SJCRH30 (cell line): ENCODE results near the gene REPS2. TPM values are rescaled to one million over a fixed set of nuclear protein-coding genes. Genes with fewer than 3 reads are reported as not detected.

Experiments
- DNase-seq, 2 experiments: peaks; one replicate each; pipeline ENCODE4 v3.0.0-alpha.2; 2015 to 2020
- H3K27ac ChIP-seq: fragments of 250-450 bp; sonication (Bioruptor Pico); 2 replicates; pipeline ENCODE4 v1.5.1; 2020; ENCODE audit warnings: mild to moderate bottlenecking, moderate library complexity
- H3K27me3 ChIP-seq: fragments of 250-450 bp; sonication (Bioruptor Pico); 2 replicates; pipeline ENCODE4 v1.5.1; 2020; ENCODE audit warnings: mild to moderate bottlenecking, moderate library complexity
- H3K36me3 ChIP-seq: fragments of 250-450 bp; sonication (Bioruptor Pico); 2 replicates; pipeline ENCODE4 v1.5.1; 2020; ENCODE audit warnings: mild to moderate bottlenecking, moderate library complexity
- H3K4me1 ChIP-seq: fragments of 250-450 bp; sonication (Bioruptor Pico); 2 replicates; pipeline ENCODE4 v1.5.1; 2020; ENCODE audit warnings: mild to moderate bottlenecking, moderate library complexity
- H3K4me3 ChIP-seq: fragments of 250-450 bp; sonication (Bioruptor Pico); 2 replicates; pipeline ENCODE4 v1.5.1; 2020; ENCODE audit warnings: mild to moderate bottlenecking, moderate library complexity
- H3K9me3 ChIP-seq: fragments of 250-450 bp; sonication (Bioruptor Pico); replicated peaks from 2 replicates; pipeline ENCODE4 v1.5.1; 2020; ENCODE audit warnings: mild to moderate bottlenecking, moderate library complexity
- total RNA-seq: library from RNA; depleted of rRNA; stranded (reverse); fragments of >200 nt; shearing (Covaris generic); gene quantifications from 2 replicates; pipeline ENCODE4 v1.2.3, GENCODE V29; 2014

The REPS2 gene
- total RNA-seq, 1 experiment from 2014 or later, result 1.7 TPM

DNA sequence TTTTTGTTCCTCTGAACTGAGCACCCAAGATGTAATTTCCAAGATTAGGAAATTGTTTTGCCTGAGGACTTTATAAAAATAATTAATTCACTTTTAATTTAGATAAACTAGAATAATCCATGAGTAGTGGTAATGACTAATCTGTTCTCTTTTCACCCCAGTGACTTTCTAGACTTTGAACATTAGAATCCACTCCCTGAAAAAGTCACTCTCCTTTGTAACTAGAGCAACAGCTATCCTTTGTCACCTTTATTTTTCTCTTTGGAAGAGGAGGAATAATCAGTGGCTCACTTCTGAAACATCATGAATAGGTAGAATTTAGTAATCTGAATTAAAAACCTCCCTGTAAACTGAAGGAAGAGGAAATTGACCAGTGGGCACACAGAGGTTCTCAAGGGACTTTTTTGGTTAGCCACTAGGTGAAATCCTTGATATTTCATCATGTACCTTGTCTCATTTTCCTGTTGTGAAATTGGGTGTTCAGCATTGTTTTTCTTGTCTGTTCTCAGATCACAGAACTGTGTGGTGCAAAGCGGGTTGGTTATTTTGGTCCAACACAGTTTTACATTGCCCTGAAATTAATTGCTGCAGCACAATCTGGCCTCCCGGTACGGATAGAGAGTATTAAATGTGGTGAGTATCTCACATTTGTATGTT is 59.4 kb downstream of the REPS2 start:
- Histone ChIP-seq H3K36me3 (no peaks in the 10 kb centered on the region), H3K4me1 (peaks cover 3% of the 10 kb centered on the region), H3K4me3 (no peak overlapping the region), H3K27ac (no peak overlapping the region), H3K27me3 (no peaks in the 10 kb centered on the region), H3K9me3 (no peaks in the 10 kb centered on the region)
- no peak for DNase-seq

DNA sequence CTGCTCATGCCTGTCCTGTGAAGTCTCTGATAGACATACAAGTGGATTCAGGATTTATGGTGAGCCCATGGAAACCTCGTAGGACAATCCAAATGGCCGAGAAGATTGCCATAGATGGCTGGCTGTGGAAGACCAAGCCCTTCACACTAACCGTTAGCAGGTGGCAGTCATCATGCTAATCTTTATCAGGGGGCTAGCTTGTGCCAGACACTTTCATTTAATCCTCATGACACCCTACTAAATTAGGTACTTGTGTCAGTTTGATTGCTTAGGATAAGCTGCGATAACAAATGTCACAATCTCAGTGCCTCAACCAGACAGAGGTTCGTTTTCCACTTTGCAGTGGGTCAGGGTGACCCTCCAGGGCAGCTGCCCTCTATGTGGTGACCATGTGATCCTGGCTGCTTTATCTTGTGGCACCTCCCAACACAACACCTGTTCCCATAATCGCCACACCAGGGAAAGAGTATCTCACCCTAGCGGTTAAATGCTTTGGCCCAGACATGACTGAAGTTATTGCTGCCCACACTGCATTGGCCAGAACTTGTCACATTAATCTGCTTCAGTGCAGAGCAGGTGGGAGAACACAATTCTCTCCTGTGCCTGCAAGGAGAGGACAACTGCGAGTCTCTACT is 60.8 kb downstream of the REPS2 start:
- H3K36me3 ChIP-seq, result no peaks in the 10 kb centered on the region
- H3K9me3 ChIP-seq, result no peaks in the 10 kb centered on the region
- H3K4me3 ChIP-seq, result no peak overlapping the region
- H3K27ac ChIP-seq, result no peak overlapping the region
- H3K27me3 ChIP-seq, result 0 out of 2 replicates have a peak, but pooled peaks cover 3% of the 10 kb centered on the region
- DNase-seq, result peak; percentile 49 to 82
- peaks cover 3% of the 10 kb centered on the region for H3K4me1 ChIP-seq

DNA sequence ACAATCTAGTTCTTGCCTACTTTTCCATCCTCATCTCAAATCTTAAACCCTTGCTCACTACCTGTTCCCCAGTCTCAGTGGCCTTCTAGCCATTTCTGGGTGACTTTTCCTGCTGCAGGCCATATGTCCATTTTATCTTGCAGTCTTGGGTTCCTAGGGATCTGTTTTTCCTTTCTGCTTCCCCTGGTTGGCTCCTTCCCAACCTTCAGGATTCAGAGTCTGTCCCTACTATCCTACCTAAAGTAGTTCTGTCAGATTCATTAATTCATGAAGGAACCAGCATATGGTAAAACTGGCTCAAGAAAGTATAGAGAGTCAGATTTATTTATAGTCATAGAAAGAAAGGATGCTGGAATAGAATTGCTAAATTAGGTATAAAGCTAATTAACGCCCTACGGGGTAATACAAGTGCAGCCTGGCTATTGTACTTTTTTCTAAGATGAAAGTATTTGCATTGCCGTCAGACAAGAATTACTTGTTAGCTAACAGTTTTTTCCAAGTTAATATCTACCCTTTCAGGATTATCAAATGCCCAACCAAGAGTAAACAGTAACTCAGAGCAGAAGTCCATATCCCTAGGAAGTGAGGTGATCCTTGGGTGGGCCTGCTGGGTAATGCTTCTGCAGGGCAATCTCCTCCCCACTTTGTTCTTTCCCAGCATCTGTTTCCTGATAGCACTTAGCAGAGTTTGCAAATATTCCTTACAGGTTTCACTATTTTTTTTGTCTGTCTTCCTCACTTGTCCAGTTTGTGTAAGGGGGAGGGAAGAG is 63.6 kb downstream of the REPS2 start:
- H3K27me3 ChIP-seq, result peaks cover 3% of the 10 kb centered on the region; the same call in 1 of the 2 replicates
- no peak for DNase-seq
- no peaks in the 10 kb centered on the region for H3K9me3 ChIP-seq
- H3K4me3 ChIP-seq, result no peak overlapping the region
- H3K4me1 ChIP-seq, result peaks cover 3% of the 10 kb centered on the region
- no peak overlapping the region for H3K27ac ChIP-seq
- H3K36me3 ChIP-seq, result no peaks in the 10 kb centered on the region

DNA sequence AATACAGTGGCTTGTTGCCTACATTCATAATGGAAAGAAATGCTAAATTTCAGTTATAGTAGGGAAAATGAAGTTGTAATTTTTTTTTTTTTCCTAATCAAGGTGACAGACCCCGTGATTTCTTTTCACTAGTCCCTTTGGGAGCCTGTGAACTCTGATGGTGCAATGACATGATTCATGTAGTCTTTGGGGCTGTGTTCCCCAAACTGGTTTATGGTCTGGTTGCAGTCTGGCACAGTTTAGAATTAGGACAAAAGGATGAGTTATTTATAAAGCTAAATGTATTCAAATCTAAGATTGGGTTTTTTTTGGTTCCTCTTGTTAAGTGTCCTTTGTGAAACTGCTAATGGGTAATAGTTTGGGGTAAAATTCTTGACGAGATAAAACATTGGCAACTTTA is 66.0 kb downstream of the REPS2 start:
- H3K27me3 ChIP-seq, result peaks cover 3% of the 10 kb centered on the region; the same call in 1 of the 2 replicates
- no peaks in the 10 kb centered on the region; the same call in 1 of the 2 replicates for H3K36me3 ChIP-seq
- DNase-seq, result no peak
- H3K4me1 ChIP-seq, result peaks cover 3% of the 10 kb centered on the region; the same call in 1 of the 2 replicates
- H3K9me3 ChIP-seq, result no peaks in the 10 kb centered on the region
- no peak overlapping the region for H3K4me3 ChIP-seq
- no peak overlapping the region for H3K27ac ChIP-seq

- Histone ChIP-seq H3K27ac (no peak overlapping the region), H3K27me3 (peaks cover 3% of the 10 kb centered on the region; the same call in 1 of the 2 replicates), H3K4me3 (no peak overlapping the region), H3K9me3 (no peaks in the 10 kb centered on the region), H3K4me1 (no peaks in the 10 kb centered on the region; the same call in 1 of the 2 replicates), H3K36me3 (no peaks in the 10 kb centered on the region; the same call in 1 of the 2 replicates)
- DNase-seq, result no peak
Measured at GRCh38 chrX:17014216-17014615, 67.8 kb downstream of the REPS2 start.

- Histone ChIP-seq H3K9me3 (no peaks in the 10 kb centered on the region), H3K27me3 (no peaks in the 10 kb centered on the region; the same call in 1 of the 2 replicates), H3K27ac (no peak overlapping the region), H3K36me3 (no peaks in the 10 kb centered on the region; the same call in 1 of the 2 replicates), H3K4me3 (no peak overlapping the region), H3K4me1 (peaks cover 8% of the 10 kb centered on the region)
- DNase-seq, result no peak
Measured at GRCh38 chrX:17017134-17017533, 70.7 kb downstream of the REPS2 start.

DNA sequence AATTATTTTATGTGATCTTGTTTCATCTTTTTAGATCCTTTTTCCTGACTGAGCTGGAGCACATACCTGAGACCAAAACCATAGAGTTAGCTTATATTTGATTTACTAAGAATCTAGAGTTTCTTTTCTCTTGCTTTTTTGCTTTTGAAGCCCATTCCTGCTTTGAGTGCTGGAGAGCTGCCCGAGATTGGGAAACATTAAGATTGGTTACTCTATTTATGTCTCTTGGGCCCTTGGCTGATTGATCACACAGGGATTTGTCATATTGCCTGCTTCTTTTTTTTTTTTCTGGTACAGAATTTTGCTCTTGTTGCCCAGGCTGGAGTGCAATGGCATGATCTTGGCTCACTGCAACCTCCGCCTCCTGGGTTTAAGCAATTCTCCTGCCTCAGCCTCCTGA is 73.9 kb downstream of the REPS2 start:
- no peaks in the 10 kb centered on the region for H3K27me3 ChIP-seq
- H3K36me3 ChIP-seq, result no peaks in the 10 kb centered on the region; the same call in 1 of the 2 replicates
- no peak overlapping the region for H3K27ac ChIP-seq
- no peak overlapping the region for H3K4me3 ChIP-seq
- DNase-seq, result no peak
- no peaks in the 10 kb centered on the region for H3K9me3 ChIP-seq
- H3K4me1 ChIP-seq, result peaks cover 17% of the 10 kb centered on the region

DNA sequence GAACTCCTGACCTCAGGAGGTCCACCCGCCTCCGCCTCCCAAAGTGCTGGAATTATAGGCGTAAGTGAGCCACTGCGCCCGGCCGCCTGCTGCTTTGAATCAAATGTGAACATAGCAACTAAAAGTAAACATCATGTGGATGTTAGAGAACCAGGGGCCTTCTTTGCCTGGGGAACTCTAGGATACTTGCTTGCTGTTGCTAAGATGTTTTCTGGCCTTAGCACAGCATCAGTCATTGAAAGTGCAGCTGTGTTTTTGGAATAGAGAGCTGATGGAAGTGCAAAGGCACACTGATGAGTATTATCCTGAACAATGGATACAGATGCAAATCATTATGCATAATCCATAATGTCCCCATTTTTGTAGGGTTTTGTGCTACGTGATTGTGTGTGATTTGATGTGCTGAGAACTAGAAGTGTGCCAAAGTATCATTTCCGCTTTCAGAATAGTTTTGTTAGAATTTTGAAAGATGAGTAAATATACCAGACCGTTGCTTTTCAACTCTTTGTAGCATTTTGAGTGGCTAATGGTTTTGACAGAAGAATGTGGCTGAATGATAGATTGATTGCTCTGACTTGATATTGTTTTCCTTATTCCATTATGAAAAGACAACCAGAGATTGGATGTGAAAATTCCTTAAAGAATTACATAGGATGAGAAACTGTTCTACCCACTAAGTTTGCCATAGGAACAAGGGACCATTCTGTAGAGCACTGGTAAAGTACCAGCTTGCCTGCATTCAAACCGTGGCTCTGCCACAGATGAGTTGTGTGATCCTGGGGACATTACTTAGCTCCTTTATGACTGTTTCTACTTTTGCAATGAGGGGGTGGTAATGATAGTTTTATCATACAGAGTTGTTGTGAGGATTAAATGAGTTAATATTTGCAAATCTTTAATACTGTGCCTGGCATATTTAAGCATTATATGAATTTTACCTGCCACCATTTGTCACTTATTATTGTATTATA is 74.7 kb downstream of the REPS2 start:
- DNase-seq, result no peak
- Histone ChIP-seq H3K36me3 (no peaks in the 10 kb centered on the region; the same call in 1 of the 2 replicates), H3K4me3 (no peak overlapping the region), H3K4me1 (peaks cover 17% of the 10 kb centered on the region), H3K27me3 (no peaks in the 10 kb centered on the region), H3K9me3 (no peaks in the 10 kb centered on the region), H3K27ac (no peak overlapping the region)

DNA sequence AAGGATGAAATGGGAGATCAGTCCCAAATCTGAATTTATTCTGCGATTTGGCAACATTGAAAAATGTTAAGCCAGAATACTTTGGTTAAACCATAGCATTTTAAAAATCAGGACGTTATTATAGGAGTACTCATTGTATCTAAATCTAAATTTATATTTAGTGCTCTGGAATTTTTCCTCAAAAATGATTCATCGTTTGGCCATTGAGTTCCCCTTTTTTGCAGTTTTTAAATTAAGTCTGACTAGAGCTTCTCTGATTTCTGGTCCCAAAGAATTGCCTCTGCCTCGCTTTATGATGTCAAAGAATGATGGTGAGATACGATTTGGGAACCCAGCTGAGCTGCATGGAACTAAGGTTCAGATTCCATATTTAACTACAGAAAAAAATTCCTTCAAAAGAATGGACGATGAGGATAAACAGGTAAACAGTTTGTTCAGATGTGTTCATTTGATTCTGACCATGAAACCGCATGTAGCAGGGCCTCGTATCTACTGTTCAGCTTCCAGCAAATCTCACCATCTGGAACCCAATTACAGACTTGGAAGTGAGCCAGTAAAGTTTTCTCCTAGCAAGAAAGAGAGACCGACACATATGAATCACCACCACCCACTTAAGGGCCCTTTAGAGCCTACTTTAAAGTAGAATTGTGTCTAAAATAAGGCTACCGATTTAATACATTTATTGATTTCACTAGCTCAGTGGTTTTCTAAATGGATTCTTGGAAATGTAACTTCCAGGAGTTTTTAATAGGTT is 75.6 kb downstream of the REPS2 start:
- Histone ChIP-seq H3K27ac (peak overlapping the region; percentile 19), H3K9me3 (no peaks in the 10 kb centered on the region), H3K27me3 (no peaks in the 10 kb centered on the region), H3K4me1 (peaks cover 17% of the 10 kb centered on the region), H3K4me3 (no peak overlapping the region), H3K36me3 (no peaks in the 10 kb centered on the region; the same call in 1 of the 2 replicates)
- peak; percentile 44 to 85 for DNase-seq

DNA sequence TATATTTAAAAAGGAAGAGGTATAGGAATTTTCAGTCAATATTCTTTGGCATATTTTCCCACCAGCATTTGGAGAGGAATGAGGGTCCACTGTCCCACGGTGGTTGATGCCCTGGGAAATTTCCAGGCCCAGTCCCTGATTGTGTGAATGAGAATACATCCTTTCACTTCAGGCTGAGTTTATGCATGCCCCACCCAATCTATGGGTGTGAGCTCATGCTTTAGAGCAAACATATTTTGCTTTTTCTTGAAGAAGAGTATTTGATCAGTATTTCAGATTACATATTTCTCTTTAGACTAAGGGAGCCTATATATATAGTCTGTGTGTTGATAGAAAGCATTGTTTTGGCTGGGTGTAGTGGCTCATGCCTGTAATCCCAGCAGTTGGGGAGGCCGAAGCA is 77.2 kb downstream of the REPS2 start:
- Histone ChIP-seq H3K4me1 (peaks cover 18% of the 10 kb centered on the region), H3K27ac (no peak overlapping the region), H3K36me3 (no peaks in the 10 kb centered on the region), H3K4me3 (no peak overlapping the region), H3K27me3 (no peaks in the 10 kb centered on the region), H3K9me3 (no peaks in the 10 kb centered on the region)
- no peak for DNase-seq

DNA sequence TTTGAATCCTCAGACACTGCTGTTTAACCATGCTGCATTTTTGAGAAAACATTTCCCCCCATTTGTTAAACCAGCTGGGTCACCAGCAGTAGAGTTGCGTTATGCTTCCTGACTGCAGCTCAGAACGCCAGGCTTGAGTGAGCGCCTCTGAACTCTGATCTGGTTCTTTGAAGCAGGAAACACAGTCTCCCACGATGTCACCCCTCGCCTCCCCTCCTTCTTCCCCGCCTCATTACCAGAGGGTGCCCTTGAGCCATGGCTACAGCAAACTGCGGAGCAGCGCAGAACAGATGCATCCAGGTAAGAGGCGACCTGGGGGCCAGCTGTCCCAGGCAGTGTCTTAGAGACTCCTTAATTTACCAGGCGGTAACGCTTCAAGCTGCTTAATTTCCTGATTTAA is 78.4 kb downstream of the REPS2 start:
- Histone ChIP-seq H3K9me3 (no peaks in the 10 kb centered on the region), H3K27me3 (no peaks in the 10 kb centered on the region), H3K27ac (no peak overlapping the region), H3K4me1 (peaks cover 31% of the 10 kb centered on the region), H3K4me3 (no peak overlapping the region), H3K36me3 (no peaks in the 10 kb centered on the region)
- peak in 1 of 2 experiments; percentile 33 for DNase-seq

GRCh38 chrX:17025621-17026302 is 79.3 kb downstream of the REPS2 start:
- Histone ChIP-seq H3K4me1 (peaks cover 37% of the 10 kb centered on the region), H3K9me3 (no peaks in the 10 kb centered on the region), H3K36me3 (no peaks in the 10 kb centered on the region), H3K27ac (no peak overlapping the region), H3K4me3 (no peak overlapping the region), H3K27me3 (no peaks in the 10 kb centered on the region)
- no peak for DNase-seq

- H3K4me1 ChIP-seq, result peaks cover 45% of the 10 kb centered on the region
- no peaks in the 10 kb centered on the region for H3K36me3 ChIP-seq
- H3K9me3 ChIP-seq, result no peaks in the 10 kb centered on the region
- DNase-seq, result no peak
- H3K27ac ChIP-seq, result no peak overlapping the region
- no peaks in the 10 kb centered on the region for H3K27me3 ChIP-seq
- no peak overlapping the region for H3K4me3 ChIP-seq
Measured at GRCh38 chrX:17027931-17028330, 81.5 kb downstream of the REPS2 start.
